Hindlimb muscle (tissue), 1 donor: ENCODE results near the gene TMX2. TPM values are rescaled to one million over a fixed set of nuclear protein-coding genes. Genes with fewer than 3 reads are reported as not detected.
"Not testable (repeated sequence)": the region's sequence is repeated elsewhere in the genome, so short reads cannot be mapped to it uniquely, and the experiment has no call there.

Experiments
- DNase-seq: peaks from one replicate; pipeline ENCODE4 v3.0.0-alpha.2; 2013
- polyA plus RNA-seq: library from polyadenylated mRNA; unstranded; fragments of 120-200 nt; gene quantifications from one replicate; pipeline ENCODE4 v1.2.1, GENCODE V29; 2013; ENCODE audit not compliant: insufficient read length

Gene TMX2
- 54.4 TPM for polyA plus RNA-seq

GRCh38 chr11:57712256-57713150 lies at the start of gene TMX2:
TMX2 (plus strand) TSS chr11:57712593; CDS start chr11:57712619, 26 bp downstream.
- DNase-seq: peak; percentile 95

GRCh38 chr11:57662893-57663292 lies 49.5 kb upstream of the TMX2 start:
- no peak for DNase-seq

GRCh38 chr11:57663975-57664374 lies 48.4 kb upstream of the TMX2 start:
- DNase-seq: no peak

GRCh38 chr11:57667117-57667735 lies 45.2 kb upstream of the TMX2 start:
- peak; percentile 97 for DNase-seq

GRCh38 chr11:57667736-57668433 lies 44.5 kb upstream of the TMX2 start, which contains the start of gene ZDHHC5:
ZDHHC5 (plus strand) TSS chr11:57668114; CDS start chr11:57673091, 4,977 bp downstream.
- DNase-seq: peak; percentile 100

GRCh38 chr11:57668434-57668782 lies 44.0 kb upstream of the TMX2 start:
- DNase-seq: no peak

GRCh38 chr11:57674251-57674650 lies 38.1 kb upstream of the TMX2 start:
- no peak for DNase-seq

GRCh38 chr11:57675176-57675941 lies 37.0 kb upstream of the TMX2 start:
- DNase-seq: no peak

GRCh38 chr11:57679396-57679795 lies 33.0 kb upstream of the TMX2 start:
- DNase-seq: no peak

- DNase-seq: no peak
These were observed 31.9 kb upstream of the TMX2 start for GRCh38 chr11:57680552-57680874.

GRCh38 chr11:57681168-57681567 lies 31.2 kb upstream of the TMX2 start:
- DNase-seq: no peak

- DNase-seq: not testable (repeated sequence)
These were observed 21.9 kb upstream of the TMX2 start for GRCh38 chr11:57690474-57690873.

- no peak for DNase-seq
These were observed 13.5 kb upstream of the TMX2 start for GRCh38 chr11:57698843-57699365.

- DNase-seq: no peak
These were observed 12.6 kb upstream of the TMX2 start for GRCh38 chr11:57699813-57700212.

GRCh38 chr11:57700425-57700824 lies 12.0 kb upstream of the TMX2 start:
- no peak for DNase-seq

GRCh38 chr11:57703341-57703740 lies 9.1 kb upstream of the TMX2 start:
- no peak for DNase-seq

- no peak for DNase-seq
These were observed 7.5 kb upstream of the TMX2 start for GRCh38 chr11:57704932-57705331.

GRCh38 chr11:57705432-57705831 lies 7.0 kb upstream of the TMX2 start:
- not testable (repeated sequence) for DNase-seq

- DNase-seq: no peak
These were observed 2.5 kb upstream of the TMX2 start for GRCh38 chr11:57709802-57710367.

GRCh38 chr11:57711414-57712255 lies 758 bp upstream of the TMX2 start, which contains the start of gene MED19:
MED19 (minus strand) TSS chr11:57712215; CDS start chr11:57712179, 36 bp downstream.
- DNase-seq: no peak

- no peak for DNase-seq
These were observed 1.4 kb downstream of the TMX2 start for GRCh38 chr11:57713835-57714234.
